ENCODE results near the gene CCND1. TPM values are rescaled to one million over a fixed set of nuclear protein-coding genes. Genes with fewer than 3 reads are reported as not detected.

CCND1 gene
- total and polyA plus RNA-seq, 10 donors, result 4.3 to 96.6 (median 59.0) TPM

- no peaks in the 10 kb centered on the region for H3K9me3 ChIP-seq
- no peaks in the 10 kb centered on the region for H3K27me3 ChIP-seq (replicated peaks in 1 of 7)
- intact Hi-C loops (cut with DNase I; ENCODE audit: low total_unique reads), result no loop called here
- WGBS, 5 donors, result 82 to 90% (median 87%) methylated on average over 20 to 23 of the region's 23 CpGs
- peaks cover 5 to 39% (median 13%) of the 10 kb centered on the region in 6 donors for H3K4me1 ChIP-seq
- H3K36me3 ChIP-seq, result peaks cover 0 to 86% (median 41%) of the 10 kb centered on the region in 6 donors
- DNase-seq, result peak; percentile 54
- H3K27ac ChIP-seq, result no peak overlapping the region
- H3K4me3 ChIP-seq, result no peak overlapping the region
- TF ChIP-seq, protein P1, sequence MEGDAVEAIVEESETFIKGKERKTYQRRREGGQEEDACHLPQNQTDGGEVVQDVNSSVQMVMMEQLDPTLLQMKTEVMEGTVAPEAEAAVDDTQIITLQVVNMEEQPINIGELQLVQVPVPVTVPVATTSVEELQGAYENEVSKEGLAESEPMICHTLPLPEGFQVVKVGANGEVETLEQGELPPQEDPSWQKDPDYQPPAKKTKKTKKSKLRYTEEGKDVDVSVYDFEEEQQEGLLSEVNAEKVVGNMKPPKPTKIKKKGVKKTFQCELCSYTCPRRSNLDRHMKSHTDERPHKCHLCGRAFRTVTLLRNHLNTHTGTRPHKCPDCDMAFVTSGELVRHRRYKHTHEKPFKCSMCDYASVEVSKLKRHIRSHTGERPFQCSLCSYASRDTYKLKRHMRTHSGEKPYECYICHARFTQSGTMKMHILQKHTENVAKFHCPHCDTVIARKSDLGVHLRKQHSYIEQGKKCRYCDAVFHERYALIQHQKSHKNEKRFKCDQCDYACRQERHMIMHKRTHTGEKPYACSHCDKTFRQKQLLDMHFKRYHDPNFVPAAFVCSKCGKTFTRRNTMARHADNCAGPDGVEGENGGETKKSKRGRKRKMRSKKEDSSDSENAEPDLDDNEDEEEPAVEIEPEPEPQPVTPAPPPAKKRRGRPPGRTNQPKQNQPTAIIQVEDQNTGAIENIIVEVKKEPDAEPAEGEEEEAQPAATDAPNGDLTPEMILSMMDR (IDR thresholded peaks at IDR 0.05 in 8 of 11, conservative IDR thresholded peaks at IDR 0.05 in 3 of 11), result no peak
- TF ChIP-seq POLR2AphosphoS5 (IDR thresholded peaks at IDR 0.05), result no peak
- TF ChIP-seq POLR2A (IDR thresholded peaks at IDR 0.05), result no peak
Observed at GRCh38 chr11:69650832-69651344, 9.9 kb downstream of the CCND1 start.

GRCh38 chr11:69651834-69652620 lies 11.1 kb downstream of the CCND1 start:
- 88 to 90% (median 89%) methylated on average over 15 of the region's 15 CpGs for WGBS, 5 donors
- no peak overlapping the region for H3K4me3 ChIP-seq
- H3K27me3 ChIP-seq (replicated peaks in 1 of 7), result no peaks in the 10 kb centered on the region
- DNase-seq, result peak; percentile 47
- TF ChIP-seq POLR2A (IDR thresholded peaks at IDR 0.05), result no peak
- TF ChIP-seq, protein P1 (IDR thresholded peaks at IDR 0.05 in 8 of 11, conservative IDR thresholded peaks at IDR 0.05 in 3 of 11), result no peak
- no peak for TF ChIP-seq POLR2AphosphoS5 (IDR thresholded peaks at IDR 0.05)
- H3K9me3 ChIP-seq, result no peaks in the 10 kb centered on the region
- H3K4me1 ChIP-seq, result peaks cover 5 to 27% (median 13%) of the 10 kb centered on the region in 6 donors
- no peak overlapping the region for H3K27ac ChIP-seq
- peaks cover 0 to 76% (median 41%) of the 10 kb centered on the region in 6 donors for H3K36me3 ChIP-seq
- intact Hi-C loops (cut with DNase I; ENCODE audit: low total_unique reads), result no loop called here

- no peak for TF ChIP-seq POLR2AphosphoS5 (IDR thresholded peaks at IDR 0.05)
- TF ChIP-seq, protein P1 (IDR thresholded peaks at IDR 0.05 in 8 of 11, conservative IDR thresholded peaks at IDR 0.05 in 3 of 11), result no peak
- no peak for TF ChIP-seq POLR2A (IDR thresholded peaks at IDR 0.05)
- peaks cover 0 to 26% (median 10%) of the 10 kb centered on the region in 6 donors for H3K4me1 ChIP-seq
- DNase-seq, result peak; percentile 59
- no peaks in the 10 kb centered on the region for H3K9me3 ChIP-seq
- no peaks in the 10 kb centered on the region for H3K27me3 ChIP-seq (replicated peaks in 1 of 7)
- peaks cover 0 to 66% (median 40%) of the 10 kb centered on the region in 6 donors for H3K36me3 ChIP-seq
- WGBS, 5 donors, result 68 to 78% (median 72%) methylated on average over 11 of the region's 11 CpGs
- intact Hi-C loops (cut with DNase I; ENCODE audit: low total_unique reads), result no loop called here
- no peak overlapping the region for H3K4me3 ChIP-seq
- no peak overlapping the region for H3K27ac ChIP-seq
Observed at GRCh38 chr11:69652999-69653398, 12.0 kb downstream of the CCND1 start.

GRCh38 chr11:69653406-69653960 lies 12.5 kb downstream of the CCND1 start:
- 92 to 96% (median 95%) methylated on average over 23 of the region's 23 CpGs for WGBS, 5 donors
- H3K9me3 ChIP-seq, result no peaks in the 10 kb centered on the region
- no peak overlapping the region for H3K4me3 ChIP-seq
- peaks cover 0 to 61% (median 38%) of the 10 kb centered on the region in 6 donors for H3K36me3 ChIP-seq
- H3K4me1 ChIP-seq, result peaks cover 0 to 26% (median 10%) of the 10 kb centered on the region in 6 donors
- TF ChIP-seq POLR2AphosphoS5 (IDR thresholded peaks at IDR 0.05) (no peak), POLR2A (IDR thresholded peaks at IDR 0.05) (no peak)
- TF ChIP-seq, protein P1 (IDR thresholded peaks at IDR 0.05 in 8 of 11, conservative IDR thresholded peaks at IDR 0.05 in 3 of 11), result no peak
- intact Hi-C loops (cut with DNase I; ENCODE audit: low total_unique reads), result no loop called here
- no peaks in the 10 kb centered on the region for H3K27me3 ChIP-seq (replicated peaks in 1 of 7)
- DNase-seq, result peak; percentile 44
- H3K27ac ChIP-seq, result no peak overlapping the region
